ENCODE data around the gene HOXC13.

GRCh38 chr12:53948650-53949593 is 10.3 kb downstream of the HOXC13 start:
- TF ChIP-seq CTCF (IDR thresholded peaks at IDR 0.05; ENCODE audit: low read depth, low read length, poor library complexity, severe bottlenecking) (no peak), EZH2phosphoT487 (IDR thresholded peaks at IDR 0.05; ENCODE audit: borderline replicate concordance, low read length) (no peak)

Data from DOHH2 (cell line).